Breast epithelium (tissue), 3 donors: Measurements from ENCODE around the gene MAMDC4.

Experiments used
- CTCF ChIP-seq, 3 donors: fragments of 450-650 bp; IDR thresholded peaks; one replicate each; pipeline ENCODE4 v1.5.1; 2016 to 2017; ENCODE audit warnings: antibody characterized with exemption in 3 of 3, mild to moderate bottlenecking in 3 of 3, moderate library complexity in 3 of 3
- POLR2A ChIP-seq: fragments of 450-650 bp; IDR thresholded peaks from one replicate; pipeline ENCODE4 v1.6.1; 2016; ENCODE audit warnings: antibody characterized with exemption, mild to moderate bottlenecking, moderate library complexity
- POLR2AphosphoS5 ChIP-seq, 3 donors: sonication (generic); formaldehyde crosslinking; IDR thresholded peaks; one replicate each; pipeline ENCODE4 v1.6.1; 2017; ENCODE audit warnings: antibody characterized with exemption in 3 of 3

- no peak for TF ChIP-seq CTCF (IDR thresholded peaks at IDR 0.05)
- TF ChIP-seq POLR2A = no peak
- TF ChIP-seq POLR2AphosphoS5 (IDR thresholded peaks at IDR 0.05) = no peak
Measured at GRCh38 chr9:136889858-136890257, 37.7 kb downstream of the MAMDC4 start.
